ENCODE results near the gene DAPP1.

Gene DAPP1

GRCh38 chr4:99894161-99894997 lies 77.8 kb downstream of the DAPP1 start, which contains the start of gene LAMTOR3:
TSS of gene LAMTOR3 (minus strand) at chr4:99894427. CDS start at chr4:99893963, 464 bp downstream.
- H3K36me3 ChIP-seq (ENCODE audit: insufficient read depth, low read length) = 0 out of 2 replicates have a peak, but pooled peaks cover 4% of the 10 kb centered on the region
- H3K27me3 ChIP-seq (ENCODE audit: insufficient read depth, low read length) = no peaks in the 10 kb centered on the region
- H3K4me3 ChIP-seq (ENCODE audit: low read depth, low read length) = peak within 1 kb of the TSS; percentile 79
- H3K79me2 ChIP-seq (ENCODE audit: control insufficient read depth, insufficient read depth, low read length, unreplicated experiment) = peaks cover 44% of the 10 kb centered on the region
- peaks cover 24% of the 10 kb centered on the region for H3K4me1 ChIP-seq (ENCODE audit: control insufficient read depth, insufficient read depth, low read length, unreplicated experiment)
- H2AFZ ChIP-seq (ENCODE audit: low read length, unreplicated experiment) = peak within 1 kb of the TSS; percentile 66
- peak within 1 kb of the TSS; percentile 50 for H3K27ac ChIP-seq (ENCODE audit: low read depth, low read length)

- Histone ChIP-seq H3K27ac (ENCODE audit: low read depth, low read length) (no peak overlapping the region), H3K4me1 (ENCODE audit: control insufficient read depth, insufficient read depth, low read length, unreplicated experiment) (peaks cover 24% of the 10 kb centered on the region), H3K4me3 (ENCODE audit: low read depth, low read length) (peak overlapping the region; percentile 75)
These were observed 78.4 kb downstream of the DAPP1 start for GRCh38 chr4:99894998-99895397.

GRCh38 chr4:99915449-99915848 lies 98.8 kb downstream of the DAPP1 start:
- H3K36me3 ChIP-seq (ENCODE audit: insufficient read depth, low read length) = peaks cover 27% of the 10 kb centered on the region
- no peaks in the 10 kb centered on the region for H3K4me1 ChIP-seq (ENCODE audit: control insufficient read depth, insufficient read depth, low read length, unreplicated experiment)
- H3K27ac ChIP-seq (ENCODE audit: low read depth, low read length) = no peak overlapping the region
- H3K4me3 ChIP-seq (ENCODE audit: low read depth, low read length) = no peak overlapping the region
- no peak overlapping the region for H2AFZ ChIP-seq (ENCODE audit: low read length, unreplicated experiment)
- H3K27me3 ChIP-seq (ENCODE audit: insufficient read depth, low read length) = no peaks in the 10 kb centered on the region
- H3K79me2 ChIP-seq (ENCODE audit: control insufficient read depth, insufficient read depth, low read length, unreplicated experiment) = no peaks in the 10 kb centered on the region

More at GRCh38 chr4:99894998-99895397, 78.4 kb downstream of the DAPP1 start:
- Histone ChIP-seq H3K79me2 (ENCODE audit: control insufficient read depth, insufficient read depth, low read length, unreplicated experiment) (peaks cover 42% of the 10 kb centered on the region), H3K36me3 (ENCODE audit: insufficient read depth, low read length) (0 out of 2 replicates have a peak, but pooled peaks cover 4% of the 10 kb centered on the region), H3K27me3 (ENCODE audit: insufficient read depth, low read length) (no peaks in the 10 kb centered on the region), H2AFZ (ENCODE audit: low read length, unreplicated experiment) (peak overlapping the region; percentile 66)

GRCh38 chr4:99917575-99917974 lies 100.9 kb downstream of the DAPP1 start:
- Histone ChIP-seq H3K4me1 (ENCODE audit: control insufficient read depth, insufficient read depth, low read length, unreplicated experiment) (no peaks in the 10 kb centered on the region), H3K27ac (ENCODE audit: low read depth, low read length) (no peak overlapping the region), H3K27me3 (ENCODE audit: insufficient read depth, low read length) (no peaks in the 10 kb centered on the region), H3K4me3 (ENCODE audit: low read depth, low read length) (no peak overlapping the region), H2AFZ (ENCODE audit: low read length, unreplicated experiment) (no peak overlapping the region), H3K79me2 (ENCODE audit: control insufficient read depth, insufficient read depth, low read length, unreplicated experiment) (peaks cover 3% of the 10 kb centered on the region), H3K36me3 (ENCODE audit: insufficient read depth, low read length) (peaks cover 40% of the 10 kb centered on the region)

GRCh38 chr4:99918656-99919055 lies 102.0 kb downstream of the DAPP1 start:
- H3K27ac ChIP-seq (ENCODE audit: low read depth, low read length) = no peak overlapping the region

More at GRCh38 chr4:99918656-99919055, 102.0 kb downstream of the DAPP1 start:
- H3K4me3 ChIP-seq (ENCODE audit: low read depth, low read length) = no peak overlapping the region
- no peaks in the 10 kb centered on the region for H3K4me1 ChIP-seq (ENCODE audit: control insufficient read depth, insufficient read depth, low read length, unreplicated experiment)
- H3K79me2 ChIP-seq (ENCODE audit: control insufficient read depth, insufficient read depth, low read length, unreplicated experiment) = peaks cover 3% of the 10 kb centered on the region
- peaks cover 43% of the 10 kb centered on the region for H3K36me3 ChIP-seq (ENCODE audit: insufficient read depth, low read length)
- no peak overlapping the region for H2AFZ ChIP-seq (ENCODE audit: low read length, unreplicated experiment)
- no peaks in the 10 kb centered on the region for H3K27me3 ChIP-seq (ENCODE audit: insufficient read depth, low read length)

Measured in ACC112 (cell line).